Kidney (tissue), 11 donors: ENCODE measurements around the gene HYDIN. TPM values are rescaled to one million over a fixed set of nuclear protein-coding genes. Genes with fewer than 3 reads are reported as not detected.
A peak's percentile ranks its signal among the peaks of the same experiment; 100 is the strongest.
"Not testable (repeated sequence)": the region's sequence is repeated elsewhere in the genome, so short reads cannot be mapped to it uniquely, and the experiment has no call there.

Source experiments
- DNase-seq, 5 donors: peaks; one replicate each; pipeline ENCODE4 v3.0.0-alpha.2; 2013 to 2020
- FAIRE-seq: peaks from 2 replicates; lab custom pipeline; 2012; peaks lifted over from hg19 to GRCh38; lab: Jason Lieb, UNC
- H3K27ac ChIP-seq, 2 donors: one replicate each; pipeline ENCODE4 v1.7.0; 2013; ENCODE audit warnings: low read depth in 2 of 2, low read length in 2 of 2, inconsistent platforms in 1 of 2
- H3K27me3 ChIP-seq: one replicate; pipeline ENCODE4 v1.7.1; 2013; ENCODE audit warnings: low read length, inconsistent platforms; ENCODE audit not compliant: control insufficient read depth, insufficient read depth
- H3K36me3 ChIP-seq, 3 donors: one replicate each; pipeline versions ENCODE4 v1.7.0 to v1.7.1; 2013; ENCODE audit warnings: low read length in 3 of 3, control low read depth in 1 of 3, inconsistent platforms in 1 of 3; ENCODE audit not compliant: insufficient read depth in 3 of 3, control insufficient read depth in 2 of 3
- H3K4me1 ChIP-seq, 3 donors: one replicate each; pipeline versions ENCODE4 v1.7.0 to v1.7.1; 2013; ENCODE audit warnings: low read length in 3 of 3, inconsistent platforms in 1 of 3, low read depth in 1 of 3; ENCODE audit not compliant: control insufficient read depth in 2 of 3, insufficient read depth in 2 of 3
- H3K4me3 ChIP-seq, 3 donors: one replicate each; pipeline versions ENCODE4 v1.7.0 to v1.8.1; 2013; ENCODE audit warnings: low read length in 3 of 3, control low read depth in 1 of 3, inconsistent platforms in 1 of 3
- H3K9ac ChIP-seq, 3 donors: one replicate each; pipeline versions ENCODE4 v1.7.0 to v1.7.1; 2013; ENCODE audit warnings: low read length in 3 of 3, control low read depth in 1 of 3, inconsistent platforms in 1 of 3
- H3K9me3 ChIP-seq, 3 donors: one replicate each; pipeline versions ENCODE4 v1.7.0 to v1.7.1; 2013; ENCODE audit warnings: low read length in 3 of 3, control low read depth in 1 of 3, inconsistent platforms in 1 of 3; ENCODE audit not compliant: control insufficient read depth in 2 of 3, insufficient read depth in 1 of 3
- intact Hi-C: fragments of 100-400 bp; cut with DNase I; formaldehyde crosslinking; loops from one replicate; pipeline ENCODE4 v1.11.1; 2022
- polyA plus RNA-seq: library from polyadenylated mRNA; stranded (reverse); fragments of 350-450 nt; fragmentation: Illumina TruSeq; extraction: RNeasy Lipid Tissue Mini Kit (QIAGEN cat#74804); gene quantifications from one replicate; pipeline ENCODE4 v1.2.3, GENCODE V29; 2014; ENCODE audit warnings: low read depth, low replicate concordance; ENCODE audit not compliant: insufficient read depth
- total RNA-seq: library from RNA; stranded (reverse); fragmentation: NEBNext Ultra II Directional; extraction: Animal tissue kit (Norgen Biotek cat#: 25700); gene quantifications from one replicate; pipeline ENCODE4 v1.2.1, GENCODE V29; 2021
- donor health status: control.
- donor health status: control.
- donor health status: DM: yes; HTN: yes; CAD: no.
- donor health status: Normal renal cell carcinoma (clear cell type).

The HYDIN gene
- total and polyA plus RNA-seq, 2 donors from 2014 or later = 1.8 to 21.0 TPM

DNA sequence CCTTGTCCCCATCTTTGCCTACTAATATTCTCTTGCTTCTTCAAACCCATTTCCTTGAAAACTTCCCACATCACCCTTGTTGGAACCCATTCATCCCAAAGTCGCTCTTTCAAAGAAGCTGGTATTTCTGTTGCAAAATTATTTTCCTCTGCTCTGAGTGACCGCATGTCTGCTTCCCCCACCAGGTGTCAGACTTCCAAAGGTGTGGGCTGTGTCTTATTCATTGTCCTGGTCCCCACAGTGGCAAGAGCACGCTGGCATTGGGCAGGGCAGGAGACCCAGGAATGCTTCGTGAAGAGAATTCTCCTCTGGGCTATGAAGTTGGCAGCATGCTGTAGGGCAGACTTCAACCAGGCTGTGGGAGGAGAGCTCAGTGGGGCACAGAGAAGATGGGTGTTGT is 275.6 kb downstream of the HYDIN start:
- FAIRE-seq, H3K27ac ChIP-seq, H3K9me3 ChIP-seq, H3K9ac ChIP-seq, H3K36me3 ChIP-seq, H3K4me1 ChIP-seq, H3K4me3 ChIP-seq, intact Hi-C loops, DNase-seq, H3K27me3 ChIP-seq: not testable (repeated sequence)

DNA sequence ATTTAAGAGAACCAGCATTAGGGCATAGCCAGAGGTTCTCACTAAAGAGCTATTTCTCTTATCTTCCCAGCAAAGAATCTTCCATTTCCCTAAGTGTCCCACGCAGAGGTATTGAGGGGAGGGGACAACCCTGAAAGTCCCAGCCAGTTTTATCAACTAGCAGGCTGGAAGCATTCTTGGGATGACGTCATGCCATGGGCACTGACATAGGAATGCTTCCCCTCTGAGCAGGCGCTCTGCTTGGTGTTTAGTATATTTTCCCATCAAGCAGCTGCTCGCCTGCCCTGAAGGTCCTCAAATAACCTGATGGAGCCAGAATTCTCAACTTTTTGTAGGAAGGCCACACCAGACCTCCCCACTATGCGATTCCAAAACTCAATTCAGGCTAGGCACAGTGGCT is 276.7 kb downstream of the HYDIN start:
- FAIRE-seq, intact Hi-C loops, H3K4me1 ChIP-seq, H3K27ac ChIP-seq, H3K27me3 ChIP-seq, DNase-seq, H3K4me3 ChIP-seq, H3K36me3 ChIP-seq, H3K9ac ChIP-seq, H3K9me3 ChIP-seq: not testable (repeated sequence)

DNA sequence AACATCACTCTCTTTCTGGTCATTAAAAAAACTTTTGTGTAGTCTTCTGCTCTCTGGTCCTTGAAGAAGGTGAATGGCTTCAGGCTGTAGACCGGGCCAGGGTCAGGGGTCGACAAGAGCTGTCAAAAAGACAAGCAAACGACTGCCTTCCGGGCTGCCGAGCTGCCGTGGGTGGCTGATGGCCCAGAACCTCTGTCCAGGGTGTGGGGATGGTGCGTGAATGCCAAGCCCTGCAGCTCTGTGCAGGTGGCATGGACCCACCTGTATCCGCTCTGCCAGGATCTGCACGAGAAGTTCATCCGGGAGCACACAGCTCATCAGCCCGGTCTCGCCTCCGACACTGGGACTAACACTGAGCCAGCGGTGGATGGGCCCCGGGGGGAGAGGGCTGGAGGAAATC is 287.0 kb downstream of the HYDIN start:
- H3K4me1 ChIP-seq, intact Hi-C loops, H3K27me3 ChIP-seq, H3K9ac ChIP-seq, H3K4me3 ChIP-seq, FAIRE-seq, H3K36me3 ChIP-seq, H3K9me3 ChIP-seq, H3K27ac ChIP-seq: not testable (repeated sequence)
- peak in 1 of 5 donors; percentile 29 for DNase-seq

DNA sequence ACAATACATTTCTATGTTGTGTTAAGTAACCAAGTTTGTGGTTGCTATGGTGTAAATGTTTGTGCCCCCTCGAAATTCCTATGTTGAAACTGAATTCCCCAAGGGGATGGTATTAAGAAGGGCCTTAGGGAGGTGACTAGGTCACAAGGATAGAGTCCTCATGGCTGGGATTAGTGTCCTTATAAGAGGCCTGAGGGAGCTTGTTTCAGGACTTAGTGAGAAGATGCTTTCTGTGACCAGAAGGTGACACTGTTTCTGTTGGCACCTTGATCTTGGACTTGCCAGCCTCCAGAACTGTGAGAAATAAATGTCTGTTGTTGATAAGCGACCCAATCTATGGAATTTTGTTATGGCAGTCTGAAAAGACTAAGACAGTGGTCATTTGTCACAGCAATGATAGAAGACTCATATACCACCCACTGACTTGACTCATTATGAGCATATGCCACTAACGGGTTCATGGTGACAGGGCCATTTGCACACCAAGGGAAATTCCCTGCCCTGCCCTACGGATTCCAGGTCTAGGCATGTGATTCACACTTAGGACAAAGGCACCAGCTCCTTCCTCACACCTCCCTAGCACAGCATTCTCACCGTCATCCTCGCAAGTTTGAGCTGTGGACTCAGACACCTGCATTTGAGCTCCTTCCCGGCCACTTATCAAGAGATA is 290.7 kb downstream of the HYDIN start:
- intact Hi-C loops, H3K9me3 ChIP-seq, FAIRE-seq, H3K4me3 ChIP-seq, H3K27me3 ChIP-seq, DNase-seq, H3K4me1 ChIP-seq, H3K9ac ChIP-seq, H3K36me3 ChIP-seq, H3K27ac ChIP-seq: not testable (repeated sequence)

DNA sequence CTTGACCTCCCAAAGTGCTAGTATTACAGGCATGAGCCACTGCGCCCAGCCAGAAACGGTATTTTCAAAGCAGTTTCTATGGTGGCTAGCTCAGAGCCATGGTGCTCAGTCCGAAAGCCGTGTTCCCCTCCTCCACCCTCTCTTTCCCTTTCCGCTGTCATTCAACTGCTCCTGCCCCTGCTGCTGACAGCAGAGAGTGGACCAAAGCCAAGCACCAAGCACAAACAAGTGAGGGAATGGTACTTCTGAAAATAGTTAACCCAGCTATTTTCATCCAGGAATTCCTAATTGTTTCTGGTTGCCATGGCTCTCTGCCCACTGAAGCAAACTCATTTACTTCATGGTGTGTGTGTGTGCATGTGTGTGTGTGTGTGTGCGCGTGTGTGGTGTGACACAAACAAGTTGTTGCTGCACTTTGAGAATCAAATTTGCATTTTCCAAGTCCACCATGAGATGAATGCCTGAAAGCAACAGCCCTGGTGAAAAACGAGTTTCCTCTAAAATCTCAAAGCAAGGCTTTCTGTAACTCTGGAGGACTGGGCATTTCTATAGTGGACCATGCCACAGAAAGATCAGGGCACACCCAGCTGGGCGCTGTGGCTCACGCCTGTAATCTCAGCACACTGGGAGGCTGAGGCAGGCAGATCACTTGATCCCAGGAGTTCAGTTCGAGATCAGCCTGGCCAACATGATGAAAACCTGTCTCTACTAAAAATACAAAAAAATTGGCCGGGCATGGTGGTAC is 293.6 kb downstream of the HYDIN start:
- H3K4me3 ChIP-seq, intact Hi-C loops, H3K9me3 ChIP-seq, H3K27me3 ChIP-seq, H3K36me3 ChIP-seq, H3K9ac ChIP-seq, H3K4me1 ChIP-seq, H3K27ac ChIP-seq: not testable (repeated sequence)
- DNase-seq (peak in 4 of 5 donors; percentile 50 to 88 (median 65)), FAIRE-seq (peak; percentile 93)

DNA sequence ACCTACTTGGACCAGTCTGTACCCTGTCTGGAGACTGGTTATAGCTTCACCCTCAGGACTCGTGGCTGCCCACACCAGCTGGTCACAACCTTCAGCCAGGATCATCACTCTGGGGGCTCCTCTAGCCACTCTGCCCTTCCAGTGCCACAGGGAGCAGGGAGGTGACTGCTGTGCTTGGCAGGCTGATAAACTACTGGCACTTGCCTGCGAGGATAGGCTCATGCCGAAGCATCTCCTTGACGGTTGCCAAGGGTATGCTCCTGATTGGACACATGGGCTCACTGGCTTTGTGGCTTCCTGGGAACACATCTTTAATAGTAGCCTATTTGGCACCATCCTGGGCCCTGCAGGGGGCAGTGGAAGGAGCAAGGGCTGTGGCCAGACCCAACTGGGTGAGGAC is 295.2 kb downstream of the HYDIN start:
- FAIRE-seq, intact Hi-C loops: not testable (repeated sequence)

DNA sequence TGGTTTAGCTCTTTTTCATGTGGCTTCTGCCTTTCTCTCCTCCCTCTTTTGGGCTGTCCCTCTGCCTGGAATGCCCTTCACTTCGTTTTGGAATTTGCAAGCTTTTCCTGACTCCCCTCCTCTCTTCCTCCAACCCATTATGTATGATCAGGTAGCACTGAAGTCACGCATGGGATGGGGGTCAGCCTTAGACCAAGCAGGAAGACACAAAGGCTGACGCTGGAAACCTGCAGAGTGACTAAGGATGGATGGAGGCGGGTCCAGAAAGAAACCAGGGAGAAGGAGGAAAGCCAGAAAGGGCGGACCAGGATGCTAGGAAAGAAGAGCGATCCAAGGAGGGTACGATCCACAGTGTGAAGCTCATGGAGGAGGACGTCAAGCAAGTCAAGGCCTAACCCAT is 296.8 kb downstream of the HYDIN start:
- H3K36me3 ChIP-seq, H3K4me3 ChIP-seq, H3K9me3 ChIP-seq, intact Hi-C loops, H3K27me3 ChIP-seq, H3K9ac ChIP-seq, H3K27ac ChIP-seq, H3K4me1 ChIP-seq, DNase-seq, FAIRE-seq: not testable (repeated sequence)

More for the DNA sequence above, 295.2 kb downstream of the HYDIN start:
- not testable (repeated sequence) for H3K4me1 ChIP-seq, H3K9me3 ChIP-seq, H3K27me3 ChIP-seq, H3K27ac ChIP-seq, H3K36me3 ChIP-seq, H3K9ac ChIP-seq, DNase-seq, H3K4me3 ChIP-seq

DNA sequence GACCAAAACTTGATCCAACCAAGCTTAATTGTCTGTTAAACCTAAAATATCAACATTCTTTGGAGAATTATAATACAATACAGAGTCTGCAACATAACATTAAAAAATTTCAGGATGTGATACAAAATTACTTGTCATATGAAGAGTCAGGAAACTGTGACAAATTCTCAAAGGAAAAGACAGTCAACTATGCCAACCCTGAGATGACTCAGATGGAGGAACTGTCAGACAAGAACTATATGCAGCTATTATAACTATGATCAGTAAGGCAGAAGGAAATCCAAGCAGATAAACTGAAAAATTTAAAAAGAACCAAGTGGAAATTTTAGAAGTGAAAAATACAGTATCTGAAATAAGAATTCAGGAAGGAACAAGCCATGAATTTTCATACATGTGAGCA is 299.8 kb downstream of the HYDIN start:
- H3K27me3 ChIP-seq, intact Hi-C loops, FAIRE-seq, H3K27ac ChIP-seq, H3K9me3 ChIP-seq, H3K4me1 ChIP-seq, H3K36me3 ChIP-seq, H3K4me3 ChIP-seq, H3K9ac ChIP-seq, DNase-seq: not testable (repeated sequence)
